ENCODE results near the gene PID1. TPM values are rescaled to one million over a fixed set of nuclear protein-coding genes. Genes with fewer than 3 reads are reported as not detected.

Gene PID1
- total and polyA plus RNA-seq, 4 donors = 13.3 to 52.0 (median 45.7) TPM

GRCh38 chr2:229230256-229230655 is 40.8 kb downstream of the PID1 start:
- H3K9me3 ChIP-seq (ENCODE audit: control insufficient read depth in 4 of 4, low read length in 3 of 4) = no peaks in the 10 kb centered on the region
- peaks cover 1 to 13% (median 10%) of the 10 kb centered on the region in 4 donors for H3K4me1 ChIP-seq (ENCODE audit: control insufficient read depth in 4 of 4, insufficient read depth in 4 of 4, low read length in 3 of 4)
- no peak overlapping the region for H3K4me3 ChIP-seq (ENCODE audit: low read depth in 1 of 3, low read length in 3 of 3)
- TF ChIP-seq REST (IDR thresholded peaks at IDR 0.05) (no peak), EGR1 (IDR thresholded peaks at IDR 0.05; ENCODE audit: low read depth in 2 of 2) (no peak), NR2F2 (IDR thresholded peaks at IDR 0.05) (no peak), GABPA (IDR thresholded peaks at IDR 0.05 in 1 of 2, conservative IDR thresholded peaks at IDR 0.05 in 1 of 2) (no peak), RXRA (IDR thresholded peaks at IDR 0.05) (no peak), HNF4A (conservative IDR thresholded peaks at IDR 0.05) (no peak), RAD21 (IDR thresholded peaks at IDR 0.05) (no peak), FOXA1 (IDR thresholded peaks at IDR 0.05) (no peak), JUND (IDR thresholded peaks at IDR 0.05) (no peak), TAF1 (conservative IDR thresholded peaks at IDR 0.05) (no peak), YY1 (IDR thresholded peaks at IDR 0.05) (no peak), FOXA2 (IDR thresholded peaks at IDR 0.05) (no peak), HNF4G (IDR thresholded peaks at IDR 0.05) (no peak)
- TF ChIP-seq, protein P1, sequence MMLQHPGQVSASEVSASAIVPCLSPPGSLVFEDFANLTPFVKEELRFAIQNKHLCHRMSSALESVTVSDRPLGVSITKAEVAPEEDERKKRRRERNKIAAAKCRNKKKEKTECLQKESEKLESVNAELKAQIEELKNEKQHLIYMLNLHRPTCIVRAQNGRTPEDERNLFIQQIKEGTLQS (IDR thresholded peaks at IDR 0.05) = no peak
- DNase-seq (ENCODE audit: low spot score) = no peak
- no peak overlapping the region for H3K27ac ChIP-seq (ENCODE audit: low read depth in 1 of 2, low read length in 2 of 2)
- no peak overlapping the region for H3K9ac ChIP-seq (ENCODE audit: low read depth in 1 of 2, low read length in 2 of 2)
- H3K27me3 ChIP-seq (ENCODE audit: control insufficient read depth in 4 of 4, insufficient read depth in 4 of 4, low read length in 3 of 4) = no peaks in the 10 kb centered on the region
- peaks cover 2 to 25% (median 9%) of the 10 kb centered on the region in 4 donors for H3K36me3 ChIP-seq (ENCODE audit: control insufficient read depth in 4 of 4, insufficient read depth in 3 of 4, low read depth in 1 of 4, low read length in 3 of 4)
- WGBS = 75% methylated on average over 2 of the region's 2 CpGs

GRCh38 chr2:229226382-229226781 is 44.7 kb downstream of the PID1 start:
- H3K4me1 ChIP-seq (ENCODE audit: control insufficient read depth in 4 of 4, insufficient read depth in 4 of 4, low read length in 3 of 4) = peaks cover 1 to 13% (median 10%) of the 10 kb centered on the region in 4 donors
- no peaks in the 10 kb centered on the region for H3K9me3 ChIP-seq (ENCODE audit: control insufficient read depth in 4 of 4, low read length in 3 of 4)
- H3K27ac ChIP-seq (ENCODE audit: low read depth in 1 of 2, low read length in 2 of 2) = no peak overlapping the region
- no peak for TF ChIP-seq TAF1 (conservative IDR thresholded peaks at IDR 0.05)
- no peak for TF ChIP-seq SP1 (IDR thresholded peaks at IDR 0.05)
- TF ChIP-seq, protein P1 (IDR thresholded peaks at IDR 0.05) = no peak
- no peak for TF ChIP-seq REST (IDR thresholded peaks at IDR 0.05)
- H3K36me3 ChIP-seq (ENCODE audit: control insufficient read depth in 4 of 4, insufficient read depth in 3 of 4, low read depth in 1 of 4, low read length in 3 of 4) = peaks cover 2 to 23% (median 11%) of the 10 kb centered on the region in 4 donors
- H3K9ac ChIP-seq (ENCODE audit: low read depth in 1 of 2, low read length in 2 of 2) = no peak overlapping the region
- 89% methylated on average over 2 of the region's 2 CpGs for WGBS
- H3K4me3 ChIP-seq (ENCODE audit: low read depth in 1 of 3, low read length in 3 of 3) = no peak overlapping the region
- no peaks in the 10 kb centered on the region for H3K27me3 ChIP-seq (ENCODE audit: control insufficient read depth in 4 of 4, insufficient read depth in 4 of 4, low read length in 3 of 4)
- DNase-seq (ENCODE audit: low spot score) = no peak
